Measurements from ENCODE around the gene GSTA4.

GSTA4 gene

DNA sequence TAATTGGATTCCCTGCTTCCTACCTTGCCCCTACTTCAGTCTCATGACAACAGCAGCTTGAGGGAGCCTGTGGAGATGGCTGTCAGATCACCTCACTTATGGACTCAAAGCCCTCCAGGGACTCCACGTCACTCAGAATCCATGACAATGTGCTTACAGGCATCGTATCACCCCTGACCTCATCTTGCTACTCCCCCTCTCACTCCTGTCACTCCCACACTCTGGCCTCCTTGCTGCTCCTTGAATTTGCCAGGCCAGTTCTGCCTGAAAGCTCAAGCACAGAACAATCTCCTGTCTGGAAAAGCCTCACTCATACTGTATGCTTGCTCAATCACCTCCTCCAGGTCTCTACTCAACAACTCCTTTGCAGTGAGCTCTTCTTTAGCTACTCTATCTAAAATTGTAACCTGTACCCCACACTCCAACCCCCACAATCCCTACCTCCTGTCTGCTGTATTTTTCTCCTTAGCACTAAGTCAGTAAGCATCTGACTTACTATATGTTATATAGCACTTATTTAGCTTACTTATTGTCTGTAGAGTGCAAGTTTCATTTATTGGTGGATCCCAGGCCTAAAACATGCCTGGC, 10.7 kb upstream of the GSTA4 start:
- Histone ChIP-seq H3K36me3 (ENCODE audit: insufficient read depth, insufficient read length, low read length) (peaks cover 41% of the 10 kb centered on the region), H3K4me1 (ENCODE audit: insufficient read depth, insufficient read length) (no peaks in the 10 kb centered on the region), H3K9ac (ENCODE audit: insufficient read length, low read depth) (no peak overlapping the region), H3K27me3 (ENCODE audit: insufficient read depth, insufficient read length) (no peaks in the 10 kb centered on the region), H3K4me3 (ENCODE audit: insufficient read length, low read depth) (no peak overlapping the region), H3K9me3 (ENCODE audit: insufficient read depth, low read length) (no peaks in the 10 kb centered on the region)
- DNase-seq (ENCODE audit: low read depth, low spot score), result peak; percentile 9
- TF ChIP-seq ZNF274 (IDR thresholded peaks at IDR 0.05; ENCODE audit: low read depth, low read length) (no peak), SUZ12 (IDR thresholded peaks at IDR 0.05; ENCODE audit: extremely low read depth, insufficient read depth, insufficient read length) (no peak), YY1 (IDR thresholded peaks at IDR 0.05; ENCODE audit: insufficient read depth, insufficient read length) (no peak)

DNA sequence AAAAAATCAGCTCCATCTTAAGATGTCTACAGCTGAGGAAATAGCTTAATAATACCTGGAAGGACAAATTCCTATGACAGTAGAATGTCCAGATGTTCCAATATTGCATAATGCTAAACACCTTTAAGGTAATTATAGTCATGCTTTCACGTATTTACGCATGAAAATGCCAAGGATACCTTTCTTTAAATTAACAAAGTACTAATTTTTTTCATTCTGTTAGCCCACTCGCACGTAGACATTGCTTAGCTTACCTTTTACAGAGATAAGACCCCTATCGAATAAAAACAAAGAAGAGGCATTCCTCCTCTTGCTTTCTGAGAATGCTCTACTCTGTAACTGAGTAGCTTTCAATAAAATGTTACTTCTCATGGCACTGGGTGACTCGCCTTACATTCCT, 4.4 kb upstream of the GSTA4 start:
- TF ChIP-seq ZNF274 (IDR thresholded peaks at IDR 0.05; ENCODE audit: low read depth, low read length) (no peak), YY1 (IDR thresholded peaks at IDR 0.05; ENCODE audit: insufficient read depth, insufficient read length) (no peak), SUZ12 (IDR thresholded peaks at IDR 0.05; ENCODE audit: extremely low read depth, insufficient read depth, insufficient read length) (no peak)
- Histone ChIP-seq H3K9ac (ENCODE audit: insufficient read length, low read depth) (no peak overlapping the region), H3K4me3 (ENCODE audit: insufficient read length, low read depth) (no peak overlapping the region), H3K36me3 (ENCODE audit: insufficient read depth, insufficient read length, low read length) (peaks cover 5% of the 10 kb centered on the region), H3K9me3 (ENCODE audit: insufficient read depth, low read length) (no peaks in the 10 kb centered on the region), H3K4me1 (ENCODE audit: insufficient read depth, insufficient read length) (no peaks in the 10 kb centered on the region), H3K27me3 (ENCODE audit: insufficient read depth, insufficient read length) (no peaks in the 10 kb centered on the region)
- DNase-seq (ENCODE audit: low read depth, low spot score), result no peak

DNA sequence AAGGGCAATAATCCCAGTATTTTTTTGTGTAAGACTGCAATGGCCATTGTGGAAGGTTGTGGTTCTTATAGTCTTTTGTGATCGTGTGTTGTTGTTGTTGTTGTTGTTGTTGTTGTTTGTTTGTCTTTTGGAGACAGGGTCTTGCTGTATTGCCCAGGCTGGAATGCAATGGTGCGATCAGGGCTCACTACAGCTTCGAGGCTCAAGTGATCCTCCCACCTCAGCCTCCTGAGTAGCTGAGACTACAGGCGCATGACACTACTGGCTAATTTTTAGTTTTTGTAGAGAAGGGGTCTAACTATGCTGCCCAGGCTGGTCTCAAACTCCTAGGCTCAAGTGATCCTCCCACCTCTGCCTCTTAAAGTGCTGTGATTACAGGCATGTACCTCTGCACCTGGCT, 3.5 kb upstream of the GSTA4 start:
- no peaks in the 10 kb centered on the region for H3K27me3 ChIP-seq (ENCODE audit: insufficient read depth, insufficient read length)
- H3K4me1 ChIP-seq (ENCODE audit: insufficient read depth, insufficient read length), result no peaks in the 10 kb centered on the region
- H3K9ac ChIP-seq (ENCODE audit: insufficient read length, low read depth), result no peak overlapping the region
- no peak overlapping the region for H3K4me3 ChIP-seq (ENCODE audit: insufficient read length, low read depth)
- no peak for DNase-seq (ENCODE audit: low read depth, low spot score)
- peaks cover under 1% of the 10 kb centered on the region for H3K36me3 ChIP-seq (ENCODE audit: insufficient read depth, insufficient read length, low read length)
- TF ChIP-seq SUZ12 (IDR thresholded peaks at IDR 0.05; ENCODE audit: extremely low read depth, insufficient read depth, insufficient read length) (no peak), YY1 (IDR thresholded peaks at IDR 0.05; ENCODE audit: insufficient read depth, insufficient read length) (no peak), ZNF274 (IDR thresholded peaks at IDR 0.05; ENCODE audit: low read depth, low read length) (no peak)
- no peaks in the 10 kb centered on the region for H3K9me3 ChIP-seq (ENCODE audit: insufficient read depth, low read length)

DNA sequence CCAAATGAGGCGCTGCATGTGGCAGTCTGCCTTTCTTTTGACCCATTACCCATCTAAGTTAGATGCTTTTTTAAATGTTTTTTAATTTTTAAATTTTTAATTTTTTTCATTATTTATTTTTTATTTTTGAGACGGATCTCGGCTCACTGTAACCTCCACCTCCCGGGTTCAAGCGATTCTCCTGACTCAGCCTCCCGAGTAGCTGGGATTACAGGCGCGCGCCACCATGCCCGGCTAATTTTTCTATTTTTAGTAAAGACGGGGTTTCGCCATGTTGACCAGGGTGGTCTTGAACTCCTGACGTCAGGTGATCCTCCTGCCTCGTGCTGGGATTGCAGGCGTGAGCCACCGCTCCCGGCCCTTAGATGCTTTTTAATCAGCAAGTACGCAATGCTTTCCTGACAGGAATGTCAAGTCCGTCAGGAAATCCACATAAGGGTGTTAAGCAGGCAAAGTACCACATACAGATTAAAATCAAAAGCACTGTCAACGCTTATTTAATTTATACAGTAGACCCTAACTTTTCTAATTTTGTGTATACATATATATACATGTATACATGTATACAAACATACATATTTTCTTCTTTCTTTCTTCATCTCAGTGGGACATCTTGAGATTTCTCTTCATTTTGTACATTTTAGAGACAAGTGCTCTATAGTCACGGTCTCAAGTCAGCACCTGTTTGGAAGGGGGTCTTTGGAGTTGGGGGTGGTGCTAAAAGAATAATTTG, 995 bp upstream of the GSTA4 start:
- no peaks in the 10 kb centered on the region for H3K27me3 ChIP-seq (ENCODE audit: insufficient read depth, insufficient read length)
- peaks cover 3% of the 10 kb centered on the region for H3K36me3 ChIP-seq (ENCODE audit: insufficient read depth, insufficient read length, low read length)
- no peak overlapping the region for H3K9ac ChIP-seq (ENCODE audit: insufficient read length, low read depth)
- H3K9me3 ChIP-seq (ENCODE audit: insufficient read depth, low read length), result no peaks in the 10 kb centered on the region
- DNase-seq (ENCODE audit: low read depth, low spot score), result peak; percentile 35
- H3K4me1 ChIP-seq (ENCODE audit: insufficient read depth, insufficient read length), result no peaks in the 10 kb centered on the region
- TF ChIP-seq YY1 (IDR thresholded peaks at IDR 0.05; ENCODE audit: insufficient read depth, insufficient read length), result no peak
- H3K4me3 ChIP-seq (ENCODE audit: insufficient read length, low read depth), result peak overlapping the region; percentile 11

DNA sequence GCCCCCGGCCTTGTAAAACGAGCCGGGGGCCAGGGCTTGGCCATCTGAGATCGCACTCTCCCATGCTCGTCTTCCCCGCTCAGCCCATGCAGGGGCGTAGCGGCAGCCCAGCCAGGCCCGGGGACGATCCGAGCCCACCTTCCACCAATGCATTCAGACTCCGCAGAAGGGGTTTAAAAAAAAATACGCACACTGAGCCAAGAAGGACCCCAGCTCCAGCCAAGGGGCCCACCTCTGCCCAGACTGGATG, 320 bp downstream of the GSTA4 start:
- H3K27me3 ChIP-seq (ENCODE audit: insufficient read depth, insufficient read length), result no peaks in the 10 kb centered on the region
- H3K4me3 ChIP-seq (ENCODE audit: insufficient read length, low read depth), result peak overlapping the region; percentile 70
- no peak for TF ChIP-seq YY1 (IDR thresholded peaks at IDR 0.05; ENCODE audit: insufficient read depth, insufficient read length)
- no peak for TF ChIP-seq ZNF274 (IDR thresholded peaks at IDR 0.05; ENCODE audit: low read depth, low read length)
- TF ChIP-seq SUZ12 (IDR thresholded peaks at IDR 0.05; ENCODE audit: extremely low read depth, insufficient read depth, insufficient read length), result no peak
- peak overlapping the region; percentile 90 for H3K9ac ChIP-seq (ENCODE audit: insufficient read length, low read depth)
- no peaks in the 10 kb centered on the region for H3K9me3 ChIP-seq (ENCODE audit: insufficient read depth, low read length)
- peaks cover 15% of the 10 kb centered on the region for H3K36me3 ChIP-seq (ENCODE audit: insufficient read depth, insufficient read length, low read length)
- no peak for DNase-seq (ENCODE audit: low read depth, low spot score)
- no peaks in the 10 kb centered on the region for H3K4me1 ChIP-seq (ENCODE audit: insufficient read depth, insufficient read length)

DNA sequence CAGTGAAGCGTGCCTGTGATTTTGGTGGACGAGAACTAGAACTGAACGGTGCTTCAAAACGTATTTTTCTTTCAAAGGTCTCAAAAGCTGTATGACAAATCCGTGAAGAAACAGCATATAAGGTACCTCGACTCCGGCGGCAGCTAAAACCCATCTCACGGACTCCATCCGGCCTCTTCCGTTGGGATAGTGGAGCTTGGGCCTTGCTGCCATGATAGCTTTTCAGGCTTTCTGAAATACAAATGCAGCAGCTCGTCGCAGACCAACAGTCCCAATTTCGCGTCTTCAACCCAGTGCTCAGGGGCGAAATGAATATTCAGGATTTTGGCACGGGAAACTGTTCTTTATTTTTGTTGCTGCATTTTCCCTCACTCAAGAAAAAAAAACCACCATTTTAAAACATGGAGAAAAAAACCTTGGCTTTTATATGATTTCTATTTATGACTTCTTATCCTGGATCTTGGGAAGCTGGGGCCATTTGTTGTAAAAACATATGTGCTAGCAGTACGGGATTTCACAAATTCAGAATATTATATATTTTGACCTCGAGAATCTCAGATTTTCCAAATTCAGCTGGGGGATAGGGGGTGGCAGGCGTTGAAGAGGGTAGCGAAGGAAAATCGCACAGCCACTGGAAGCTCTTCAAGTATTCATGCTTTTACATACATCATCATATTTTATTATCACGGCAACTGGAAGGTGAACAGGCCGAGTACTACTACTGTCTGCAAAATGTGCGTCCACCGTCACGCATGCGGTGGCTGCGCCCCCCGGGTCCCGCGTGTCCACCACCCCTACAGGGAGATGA, 849 bp downstream of the GSTA4 start:
- peak overlapping the region; percentile 90 for H3K9ac ChIP-seq (ENCODE audit: insufficient read length, low read depth)
- no peaks in the 10 kb centered on the region for H3K27me3 ChIP-seq (ENCODE audit: insufficient read depth, insufficient read length)
- no peak for DNase-seq (ENCODE audit: low read depth, low spot score)
- no peaks in the 10 kb centered on the region for H3K9me3 ChIP-seq (ENCODE audit: insufficient read depth, low read length)
- H3K36me3 ChIP-seq (ENCODE audit: insufficient read depth, insufficient read length, low read length), result peaks cover 19% of the 10 kb centered on the region
- peak overlapping the region; percentile 70 for H3K4me3 ChIP-seq (ENCODE audit: insufficient read length, low read depth)
- no peaks in the 10 kb centered on the region for H3K4me1 ChIP-seq (ENCODE audit: insufficient read depth, insufficient read length)
- TF ChIP-seq SUZ12 (IDR thresholded peaks at IDR 0.05; ENCODE audit: extremely low read depth, insufficient read depth, insufficient read length) (no peak), ZNF274 (IDR thresholded peaks at IDR 0.05; ENCODE audit: low read depth, low read length) (no peak), YY1 (IDR thresholded peaks at IDR 0.05; ENCODE audit: insufficient read depth, insufficient read length) (no peak)

Measured in NT2/D1 (cell line).